H54 (cell line): ENCODE measurements around the gene WIPF3.

Experiments
- DNase-seq: peaks from one replicate; pipeline ENCODE4 v3.0.0; 2011; ENCODE audit warnings: low spot score, mixed read lengths; ENCODE audit not compliant: insufficient read length
- FAIRE-seq: peaks from 3 replicates; lab custom pipeline; 2011; peaks lifted over from hg19 to GRCh38; lab: Jason Lieb, UNC
- POLR2A ChIP-seq: IDR thresholded peaks from 2 replicates; pipeline ENCODE4 v1.6.1; 2011; ENCODE audit warnings: low read depth, mild to moderate bottlenecking, low read length

Gene WIPF3

DNA sequence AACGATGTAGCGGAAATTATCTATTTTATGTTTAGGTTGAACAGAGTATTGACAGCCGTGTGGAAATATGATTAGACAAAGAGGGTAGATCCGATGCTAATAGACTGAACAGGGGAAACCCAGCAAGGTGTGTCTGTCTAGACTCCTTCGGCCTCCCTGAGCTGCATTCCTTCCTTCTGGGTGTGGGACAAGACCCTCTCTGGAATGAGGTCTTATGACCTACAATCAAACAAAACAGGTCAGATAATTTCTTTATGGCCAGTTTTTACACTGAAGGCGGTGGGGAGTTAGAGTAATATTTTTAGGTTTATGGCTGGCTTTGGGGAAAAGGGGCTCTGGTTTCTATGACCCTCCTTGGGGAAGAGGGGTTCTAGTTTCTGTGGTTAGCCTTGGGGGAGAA is 41.2 kb downstream of the WIPF3 start:
- TF ChIP-seq POLR2A: no peak
- no peak for FAIRE-seq
- DNase-seq: no peak

DNA sequence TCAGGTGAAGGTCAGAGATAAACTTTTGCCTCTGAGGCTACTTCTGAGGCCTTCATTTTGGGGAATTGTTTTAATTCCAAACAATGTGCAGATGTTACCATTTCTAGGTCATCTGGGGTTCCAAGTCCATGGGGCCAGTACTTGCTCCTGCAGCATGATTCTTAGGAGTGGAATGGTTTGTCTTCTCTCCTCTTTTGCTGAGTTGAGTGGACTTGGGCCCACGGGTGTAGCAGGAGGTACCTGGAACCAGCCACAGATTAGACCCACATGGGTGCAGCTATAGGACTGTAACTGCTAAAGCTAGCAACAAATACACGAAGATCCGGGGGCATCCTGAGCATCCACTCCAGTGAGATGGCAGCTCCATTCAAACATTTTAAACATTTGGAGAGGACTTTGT is 41.6 kb downstream of the WIPF3 start:
- TF ChIP-seq POLR2A: no peak
- no peak for FAIRE-seq

DNA sequence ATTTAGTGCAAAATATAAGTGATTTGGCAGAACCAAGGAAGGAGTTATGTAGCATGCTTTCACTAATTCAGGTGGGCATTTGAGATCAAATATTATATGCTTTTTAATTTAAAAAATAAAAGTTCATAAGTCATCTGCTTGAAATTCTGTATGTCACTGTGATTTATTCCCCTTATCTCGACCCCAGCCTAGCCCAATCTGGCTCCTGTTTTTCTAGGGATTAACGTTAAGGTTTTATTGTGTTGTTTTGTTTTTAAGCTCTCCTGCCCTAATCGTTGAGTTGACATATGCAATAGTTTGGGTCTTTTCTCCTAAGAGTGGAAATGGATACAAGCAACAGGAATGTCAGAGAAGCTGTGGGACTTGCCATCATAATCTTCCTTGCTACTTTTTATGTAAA is 42.6 kb downstream of the WIPF3 start:
- FAIRE-seq (no peak), DNase-seq (no peak)
- no peak for TF ChIP-seq POLR2A

More for the DNA sequence above, 41.6 kb downstream of the WIPF3 start:
- DNase-seq: no peak

DNA sequence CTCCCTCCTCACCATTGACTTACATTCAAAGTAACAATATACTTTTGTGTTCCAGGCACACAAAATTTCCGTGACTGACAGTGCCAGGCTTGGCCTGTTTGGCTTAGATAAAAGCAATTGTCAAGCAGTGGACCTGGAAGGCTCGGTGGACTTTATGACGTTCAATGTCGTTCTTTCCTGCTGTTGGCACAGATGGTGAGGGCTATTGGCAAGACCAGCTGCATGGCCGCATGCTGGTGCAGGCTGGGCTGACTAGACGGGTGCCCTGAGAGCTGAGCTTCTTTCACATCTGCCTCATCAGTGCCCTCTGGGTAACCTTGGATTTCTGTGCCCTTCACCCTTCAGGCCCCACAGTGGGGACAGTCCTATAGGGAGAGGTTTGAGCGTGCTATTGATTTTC is 45.2 kb downstream of the WIPF3 start:
- FAIRE-seq (no peak), DNase-seq (no peak)
- no peak for TF ChIP-seq POLR2A

GRCh38 chr7:29852457-29852856 is 46.1 kb downstream of the WIPF3 start:
- FAIRE-seq (no peak), DNase-seq (no peak)
- TF ChIP-seq POLR2A: no peak

DNA sequence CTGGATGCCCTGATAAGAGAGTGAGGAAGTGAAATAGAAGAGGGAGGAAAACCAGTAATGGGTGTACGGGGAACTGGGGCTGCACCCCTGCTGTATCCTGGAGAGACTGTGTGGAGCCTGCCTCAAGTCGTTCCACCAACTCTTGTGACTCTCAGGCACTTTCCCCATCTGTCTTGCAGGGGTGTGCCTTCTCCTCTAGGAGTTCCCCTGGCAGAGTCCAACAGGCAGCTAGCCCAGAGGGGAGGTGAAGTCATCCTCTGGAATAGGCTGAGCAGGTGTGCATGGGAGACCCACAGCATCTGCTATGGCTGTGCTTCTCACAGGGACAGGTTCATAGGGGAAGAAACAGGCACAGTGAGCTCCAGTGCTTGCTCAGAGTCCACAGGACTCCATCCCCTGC is 46.8 kb downstream of the WIPF3 start:
- TF ChIP-seq POLR2A: no peak
- FAIRE-seq (no peak), DNase-seq (no peak)

DNA sequence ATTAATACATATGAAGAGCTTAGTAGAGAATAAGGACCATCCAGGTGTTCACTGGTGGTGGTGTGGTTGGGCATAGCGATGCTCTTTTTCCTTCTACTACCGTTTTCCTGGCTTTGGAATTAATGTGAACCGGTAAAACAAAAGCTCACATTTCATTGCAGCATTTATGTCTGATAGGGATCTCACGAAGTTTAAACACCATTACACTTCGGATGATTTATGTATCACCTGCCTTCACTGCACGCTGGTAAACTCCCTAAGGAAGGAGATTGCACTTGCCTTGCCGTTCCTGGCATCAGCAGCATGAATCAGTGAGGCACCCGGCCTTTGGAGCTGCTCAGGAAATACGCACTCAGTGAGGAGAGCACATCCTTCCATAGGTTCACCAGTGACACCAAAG is 47.5 kb downstream of the WIPF3 start:
- no peak for TF ChIP-seq POLR2A

DNA sequence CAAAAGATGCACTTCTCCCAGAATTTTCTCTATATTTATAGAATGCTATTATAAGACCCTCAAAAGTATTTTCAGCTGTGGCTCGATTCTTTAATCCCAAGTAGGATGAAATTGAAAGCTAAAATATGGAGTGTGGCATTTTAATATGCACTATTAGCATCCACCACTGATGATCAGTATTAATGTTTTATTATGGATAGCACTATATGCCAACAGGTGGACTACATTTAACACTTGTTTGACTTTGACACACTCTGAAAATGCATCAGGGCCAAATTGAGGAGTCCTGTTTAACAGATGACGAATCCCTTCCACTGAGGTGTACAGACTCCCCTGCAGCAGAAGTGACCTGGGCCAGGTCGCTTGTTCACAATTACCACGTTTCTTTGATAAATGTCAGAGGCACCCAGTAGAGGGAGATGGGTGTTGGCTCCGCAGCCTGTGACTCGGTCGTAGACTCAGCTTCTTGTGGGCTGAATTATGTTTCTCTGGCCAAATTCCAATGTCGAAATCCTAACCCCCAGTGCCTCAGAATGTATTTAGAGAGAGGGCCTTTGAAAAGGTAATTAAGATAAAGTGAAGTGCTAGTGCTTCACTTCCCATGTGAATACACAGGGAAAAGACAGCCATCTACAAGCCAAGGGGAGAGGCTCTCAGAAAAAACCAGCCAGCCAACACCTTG is 48.1 kb downstream of the WIPF3 start:
- FAIRE-seq (no peak), DNase-seq (no peak)
- no peak for TF ChIP-seq POLR2A

More for the DNA sequence above, 47.5 kb downstream of the WIPF3 start:
- DNase-seq (no peak), FAIRE-seq (no peak)

- no peak for DNase-seq
- FAIRE-seq: no peak
- TF ChIP-seq POLR2A: no peak
Observed at GRCh38 chr7:29857654-29858053, 51.3 kb downstream of the WIPF3 start.

GRCh38 chr7:29858191-29858951 is 52.1 kb downstream of the WIPF3 start:
- no peak for DNase-seq
- TF ChIP-seq POLR2A: no peak
- no peak for FAIRE-seq

DNA sequence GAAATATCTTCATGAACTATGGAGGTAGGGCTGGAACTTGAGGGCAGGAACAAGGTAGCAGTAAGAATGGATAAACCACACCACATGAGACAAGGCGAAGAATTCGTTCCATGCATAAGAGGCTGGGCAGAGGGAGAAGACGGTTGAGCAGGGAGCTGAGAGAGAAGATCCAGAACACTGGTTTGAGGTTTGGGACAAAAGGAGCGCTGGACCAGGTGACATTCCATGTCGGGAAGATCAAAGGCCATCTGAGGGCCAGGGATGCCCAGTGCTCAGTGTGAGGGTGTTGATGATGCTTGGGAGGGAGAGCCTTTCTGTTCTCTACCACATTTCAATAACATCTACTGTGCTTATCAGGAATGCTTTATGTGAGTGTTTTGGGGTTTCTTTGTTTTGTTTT is 52.8 kb downstream of the WIPF3 start:
- DNase-seq (no peak), FAIRE-seq (no peak)
- TF ChIP-seq POLR2A: no peak

DNA sequence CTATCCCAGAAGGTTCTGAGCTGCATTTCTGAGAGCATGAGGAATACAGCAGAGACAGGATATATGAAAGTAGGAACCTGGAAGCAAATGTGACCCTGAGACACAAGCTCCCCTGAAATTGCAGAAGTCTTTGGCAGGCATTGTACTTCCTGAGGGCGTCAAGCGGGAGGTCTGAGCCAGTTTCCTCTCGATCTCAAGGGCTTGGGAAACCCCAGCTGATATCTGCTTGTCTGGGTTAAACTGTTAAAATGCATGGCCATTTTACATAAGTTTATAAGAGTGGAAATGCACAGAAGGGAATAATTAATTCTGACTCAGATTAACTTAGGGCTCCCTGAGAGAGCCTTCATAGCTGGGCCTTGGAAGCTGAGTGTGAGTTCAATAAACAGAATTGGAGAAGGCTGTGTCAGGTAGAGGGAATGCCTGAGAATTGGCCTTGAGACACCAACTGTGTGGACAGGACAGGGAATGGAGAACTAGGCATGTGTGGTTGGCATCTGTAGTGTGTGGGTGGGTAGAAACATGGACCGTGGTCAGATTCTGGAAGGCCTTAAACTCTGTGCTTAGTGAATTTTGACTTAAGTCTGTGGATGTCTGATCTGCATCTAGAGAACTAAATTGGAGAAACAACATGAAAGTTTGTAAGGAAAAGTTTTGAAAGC is 53.3 kb downstream of the WIPF3 start:
- DNase-seq: no peak
- no peak for TF ChIP-seq POLR2A
- no peak for FAIRE-seq

DNA sequence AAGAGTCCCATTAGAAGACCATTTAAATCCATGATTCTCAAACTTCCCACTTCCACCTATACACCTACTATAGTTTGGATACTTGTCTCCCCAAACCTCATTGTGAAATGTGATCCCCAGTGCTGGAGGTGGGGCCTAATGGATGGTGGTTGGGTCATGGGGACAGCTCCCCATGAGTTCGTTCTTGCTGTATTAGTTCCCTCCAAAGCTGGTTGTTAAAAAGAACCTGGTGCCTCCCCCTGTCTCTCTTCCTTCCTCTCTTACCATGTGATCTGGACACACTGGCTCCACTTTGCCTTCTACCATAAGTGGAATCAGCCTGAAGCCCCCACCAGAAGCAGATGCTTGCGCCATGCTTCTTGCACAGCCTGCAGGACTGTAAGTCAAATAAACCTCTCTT is 53.9 kb downstream of the WIPF3 start:
- DNase-seq (no peak), FAIRE-seq (no peak)
- TF ChIP-seq POLR2A: no peak

DNA sequence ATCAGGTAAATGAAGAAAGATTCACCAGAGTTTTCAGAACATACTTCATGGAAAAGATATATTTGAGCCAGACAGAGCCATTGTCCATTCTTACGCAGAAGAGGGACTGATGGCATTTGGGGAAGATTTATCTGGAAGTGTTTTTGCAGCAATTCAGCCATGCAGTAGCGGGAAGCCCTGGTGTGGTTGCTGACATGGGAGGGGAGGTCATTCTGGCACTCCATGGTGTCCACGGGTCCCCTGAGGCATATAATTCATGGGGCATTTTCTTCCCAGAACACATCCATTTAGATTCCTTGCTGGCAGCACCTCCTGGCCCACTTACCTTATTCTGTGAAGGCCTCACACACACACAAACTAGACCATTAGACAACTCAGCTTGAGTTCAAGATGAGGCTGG is 55.6 kb downstream of the WIPF3 start:
- no peak for FAIRE-seq
- TF ChIP-seq POLR2A: no peak
- DNase-seq: no peak

- TF ChIP-seq POLR2A: no peak
- no peak for FAIRE-seq
- DNase-seq: no peak
Observed at GRCh38 chr7:29864656-29865055, 58.3 kb downstream of the WIPF3 start.
